Activated CD8-positive, alpha-beta memory T cell treated with anti-CD3 and anti-CD28 coated beads, Interleukin-2, amount 50 U/mL, for 1 hour (primary cell): ENCODE results near the gene B4GALNT2.
"Not testable (repeated sequence)": the region's sequence is repeated elsewhere in the genome, so short reads cannot be mapped to it uniquely, and the experiment has no call there.

Source experiments
- DNase-seq: peaks from one replicate; pipeline ENCODE4 v3.0.0-alpha.2; 2020; ENCODE audit errors: extremely low read depth

The B4GALNT2 gene, protein sequence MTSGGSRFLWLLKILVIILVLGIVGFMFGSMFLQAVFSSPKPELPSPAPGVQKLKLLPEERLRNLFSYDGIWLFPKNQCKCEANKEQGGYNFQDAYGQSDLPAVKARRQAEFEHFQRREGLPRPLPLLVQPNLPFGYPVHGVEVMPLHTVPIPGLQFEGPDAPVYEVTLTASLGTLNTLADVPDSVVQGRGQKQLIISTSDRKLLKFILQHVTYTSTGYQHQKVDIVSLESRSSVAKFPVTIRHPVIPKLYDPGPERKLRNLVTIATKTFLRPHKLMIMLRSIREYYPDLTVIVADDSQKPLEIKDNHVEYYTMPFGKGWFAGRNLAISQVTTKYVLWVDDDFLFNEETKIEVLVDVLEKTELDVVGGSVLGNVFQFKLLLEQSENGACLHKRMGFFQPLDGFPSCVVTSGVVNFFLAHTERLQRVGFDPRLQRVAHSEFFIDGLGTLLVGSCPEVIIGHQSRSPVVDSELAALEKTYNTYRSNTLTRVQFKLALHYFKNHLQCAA

DNA sequence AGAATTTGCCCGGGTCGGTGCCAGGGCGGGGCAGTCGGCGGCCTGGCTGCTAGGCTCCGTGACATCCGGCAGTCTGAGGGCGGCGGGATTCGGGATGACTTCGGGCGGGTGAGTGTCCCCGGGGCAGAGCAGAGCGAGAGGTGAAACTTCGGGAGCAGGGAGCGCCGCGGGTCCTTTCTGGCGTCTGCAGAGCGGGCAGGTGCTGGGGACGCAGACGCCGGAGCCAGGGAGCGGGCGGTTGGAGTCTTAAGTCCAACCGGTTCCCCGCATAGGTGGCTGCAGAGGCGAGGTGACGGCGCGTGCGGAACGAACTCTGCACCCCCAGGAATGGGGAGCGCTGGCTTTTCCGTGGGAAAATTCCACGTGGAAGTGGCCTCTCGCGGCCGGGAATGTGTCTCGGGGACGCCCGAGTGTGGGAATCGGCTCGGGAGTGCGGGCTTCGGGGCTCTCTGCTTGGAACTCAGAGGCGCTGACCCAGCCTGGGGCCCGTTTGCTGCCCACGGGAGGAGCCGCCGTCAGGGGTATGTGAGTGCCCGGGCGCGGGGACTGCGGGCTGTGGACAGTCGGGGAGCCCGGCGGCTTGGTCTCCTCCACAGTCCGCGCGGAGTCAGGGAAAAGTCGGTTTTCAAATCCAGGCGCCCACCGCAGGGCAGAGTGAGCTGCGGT lies at the start of gene B4GALNT2:
Gene B4GALNT2 (plus strand): TSS at position 71 of the 666 bp plus-strand sequence. CDS start 24 bp downstream, at position 95.
- no peak for DNase-seq

DNA sequence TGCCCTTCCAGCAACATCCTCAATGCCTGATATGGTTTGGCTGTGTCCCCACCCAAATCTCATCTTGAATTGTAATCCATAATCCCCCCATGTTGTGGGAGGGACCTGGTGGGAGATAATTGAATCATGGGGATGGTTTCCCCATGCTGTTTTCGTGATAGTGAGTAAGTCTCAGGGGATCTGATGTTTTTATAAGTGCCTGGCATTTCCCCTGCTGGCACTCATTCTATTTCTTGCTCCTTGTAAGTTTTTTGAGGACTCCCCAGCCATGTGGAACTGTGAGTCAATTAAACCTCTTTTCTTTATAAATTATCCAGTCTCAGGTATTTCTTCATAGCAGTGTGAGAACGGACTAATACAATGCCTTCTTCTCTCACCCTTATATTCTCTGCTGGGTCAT lies 47.5 kb upstream of the B4GALNT2 start:
- DNase-seq = not testable (repeated sequence)

GRCh38 chr17:49085565-49086315 lies 46.8 kb upstream of the B4GALNT2 start:
- no peak for DNase-seq

DNA sequence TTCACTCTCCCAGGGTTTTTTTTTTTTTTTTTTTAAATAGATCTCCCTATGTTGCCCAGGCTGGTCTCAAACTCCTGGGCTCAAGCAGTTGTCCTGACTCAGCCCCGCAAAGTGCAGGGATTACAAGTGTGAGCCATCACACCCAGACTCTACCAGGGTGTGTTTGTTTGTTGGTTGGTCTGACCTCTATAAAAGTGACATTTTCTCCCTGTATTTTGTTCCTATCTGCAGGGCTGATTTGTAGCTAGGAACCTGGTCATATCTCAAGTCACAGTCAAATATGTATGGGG lies 46.3 kb upstream of the B4GALNT2 start:
- DNase-seq = no peak

DNA sequence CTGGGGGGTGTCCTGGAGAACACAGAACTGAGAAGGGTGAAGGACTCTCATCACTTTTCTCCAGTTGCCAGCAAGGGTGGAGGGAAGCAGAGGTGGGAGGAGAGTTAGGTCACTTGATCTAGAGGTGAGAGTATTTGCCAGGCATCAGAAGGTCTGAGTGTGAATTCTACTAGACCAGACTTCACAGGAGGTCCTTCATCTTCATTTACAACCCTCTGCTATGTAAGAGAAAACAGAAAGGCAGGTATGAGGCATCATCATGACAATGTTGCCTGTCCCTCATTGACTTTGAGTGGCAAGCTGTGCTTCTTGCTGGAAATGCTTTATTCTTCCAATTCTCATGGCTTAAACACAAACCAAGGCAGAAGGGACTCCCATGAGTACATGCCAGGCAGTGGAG lies 45.9 kb upstream of the B4GALNT2 start:
- no peak for DNase-seq

GRCh38 chr17:49089094-49089493 lies 43.5 kb upstream of the B4GALNT2 start:
- no peak for DNase-seq

- DNase-seq = no peak
Measured at GRCh38 chr17:49090878-49091594, 41.5 kb upstream of the B4GALNT2 start.

- no peak for DNase-seq
Measured at GRCh38 chr17:49093131-49093530, 39.4 kb upstream of the B4GALNT2 start.

DNA sequence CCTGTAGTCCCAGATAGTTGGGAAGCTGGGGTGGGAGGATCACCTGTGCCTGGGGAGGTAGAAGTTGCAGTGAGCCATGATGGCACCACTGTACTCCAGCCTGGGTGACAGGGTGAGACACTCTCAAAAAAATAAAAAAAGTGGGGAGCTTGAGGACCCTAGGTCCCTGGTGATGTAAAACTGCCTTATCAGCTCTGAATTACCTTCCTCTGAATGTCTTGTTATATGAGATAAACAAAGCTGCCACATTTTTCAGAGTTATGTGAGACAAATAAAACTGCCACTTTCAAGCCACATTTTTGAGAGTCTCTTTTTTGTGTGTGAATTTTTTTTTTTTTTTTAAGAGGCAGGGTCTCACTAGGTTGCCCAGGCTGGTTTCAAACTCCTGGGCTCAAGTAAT lies 32.0 kb upstream of the B4GALNT2 start:
- DNase-seq = no peak

DNA sequence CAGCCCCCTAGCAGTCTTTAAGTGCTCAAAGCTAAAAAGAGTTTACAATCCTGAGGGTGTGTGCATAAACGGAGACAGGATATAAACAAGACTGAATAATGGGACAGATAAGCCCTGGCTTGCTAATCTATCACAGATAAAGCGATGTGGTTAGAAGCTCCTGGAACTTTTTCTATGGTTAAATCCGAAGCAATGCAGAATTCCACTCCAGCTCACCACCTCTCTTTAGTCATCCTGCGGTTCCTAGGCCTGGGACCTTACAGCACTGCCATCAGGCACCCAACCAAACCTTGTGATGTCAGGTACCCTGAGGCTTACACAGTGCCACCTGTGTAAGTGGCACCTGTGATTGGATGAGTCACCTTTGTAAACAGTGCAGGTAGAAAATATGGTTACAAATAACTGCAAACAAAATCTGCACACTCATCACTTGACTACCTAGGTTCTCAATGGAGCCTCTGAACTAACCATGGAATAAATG lies 31.5 kb upstream of the B4GALNT2 start:
- DNase-seq = no peak

GRCh38 chr17:49103360-49103759 lies 29.2 kb upstream of the B4GALNT2 start:
- not testable (repeated sequence) for DNase-seq

DNA sequence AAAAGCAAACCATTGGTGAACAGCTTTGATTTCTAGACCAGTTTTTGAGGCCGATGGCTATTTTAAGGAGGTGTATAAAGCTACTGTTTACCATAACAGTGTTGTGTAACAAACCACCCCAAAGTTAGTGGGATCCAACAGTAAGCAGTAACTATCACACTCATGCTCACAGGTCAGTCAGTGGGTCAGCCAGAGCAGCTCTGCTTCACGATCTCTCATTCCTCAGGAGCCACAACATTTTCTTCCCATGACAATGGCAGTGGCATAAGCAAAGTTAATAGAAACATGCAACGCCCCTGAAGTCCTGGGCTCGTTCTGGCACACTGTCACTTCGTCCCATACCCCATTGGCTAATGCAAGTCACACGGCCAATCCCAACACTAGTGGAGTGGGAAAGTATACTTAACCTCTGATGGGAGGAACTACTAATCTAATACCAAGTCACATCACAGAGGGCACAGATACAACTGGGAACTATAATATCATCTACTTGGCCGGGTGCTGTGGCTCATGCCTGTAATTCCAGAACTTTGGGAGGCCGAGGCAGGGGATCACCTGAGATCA lies 28.0 kb upstream of the B4GALNT2 start:
- DNase-seq = no peak

- no peak for DNase-seq
Measured at GRCh38 chr17:49106321-49107210, 26.0 kb upstream of the B4GALNT2 start.

- no peak for DNase-seq
Measured at GRCh38 chr17:49107211-49107557, 25.4 kb upstream of the B4GALNT2 start.

- no peak for DNase-seq
Measured at GRCh38 chr17:49108318-49108717, 24.3 kb upstream of the B4GALNT2 start.

GRCh38 chr17:49110509-49110908 lies 22.1 kb upstream of the B4GALNT2 start:
- DNase-seq = no peak

DNA sequence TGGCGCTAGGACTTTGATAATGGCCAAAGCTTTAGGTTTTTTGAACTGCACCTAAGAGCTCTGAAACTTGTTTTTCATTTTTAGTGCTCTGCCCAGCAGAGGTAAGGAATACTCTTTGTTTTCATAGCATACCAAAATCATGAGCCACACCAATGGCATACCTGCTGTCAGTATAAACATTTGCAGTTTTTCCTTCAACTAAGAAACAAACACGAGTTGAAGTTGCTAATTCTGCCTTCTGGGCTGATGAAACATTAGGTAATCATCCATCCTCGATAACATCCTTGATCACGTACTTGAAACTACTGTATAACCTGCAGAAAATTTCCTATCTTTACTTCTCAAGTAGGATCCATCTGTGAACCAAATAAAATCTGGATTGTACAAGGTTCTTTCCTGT lies 20.6 kb upstream of the B4GALNT2 start:
- no peak for DNase-seq

- no peak for DNase-seq
Measured at GRCh38 chr17:49112936-49113335, 19.6 kb upstream of the B4GALNT2 start.

- DNase-seq = no peak
Measured at GRCh38 chr17:49114703-49115102, 17.9 kb upstream of the B4GALNT2 start.

DNA sequence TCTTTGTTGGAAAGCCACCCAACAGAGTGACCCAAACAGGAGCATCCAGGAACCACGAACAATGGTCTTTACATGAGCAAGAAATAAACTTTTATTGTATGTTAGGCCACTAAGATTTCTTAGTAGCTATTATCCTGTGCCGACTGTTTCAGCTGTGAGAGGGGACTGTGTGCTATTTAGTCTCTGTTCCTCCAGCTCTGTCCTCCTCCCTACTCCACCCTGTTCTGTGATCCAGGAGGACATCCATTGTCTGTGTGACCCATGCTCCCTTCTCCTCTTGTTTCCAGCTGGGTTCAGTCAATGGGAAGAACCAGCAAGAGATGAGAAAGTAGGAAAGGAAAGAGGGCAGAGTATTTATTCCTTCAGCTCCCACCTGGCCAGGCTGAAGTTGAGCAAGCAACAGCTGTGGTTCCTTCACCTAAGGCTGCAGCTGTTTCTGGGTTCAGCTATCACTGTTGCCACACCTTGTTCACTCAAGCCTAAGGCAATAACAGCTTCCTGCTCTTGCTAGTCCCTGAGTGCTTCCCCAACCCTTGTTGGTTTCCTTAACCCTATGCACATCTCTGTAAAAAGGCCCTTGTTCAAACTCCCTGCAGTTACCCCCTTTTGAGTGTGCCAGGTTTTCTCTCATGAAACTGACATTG lies 14.9 kb upstream of the B4GALNT2 start:
- DNase-seq = no peak
